ENCODE results near the gene GNAQ.

- TF ChIP-seq CTCF (IDR thresholded peaks at IDR 0.05; ENCODE audit: low read depth, low read length), result no peak
- no peak for TF ChIP-seq POLR2A (IDR thresholded peaks at IDR 0.05; ENCODE audit: extremely low read depth, insufficient read length)
Measured at GRCh38 chr9:78009186-78009585, 22.4 kb downstream of the GNAQ start.
